GM12875 (cell line): ENCODE data around the gene SMS.
"Not testable (repeated sequence)": the region's sequence is repeated elsewhere in the genome, so short reads cannot be mapped to it uniquely, and the experiment has no call there.

Experiments used
- H3K4me3 ChIP-seq: one replicate; pipeline ENCODE4 v1.5.1; 2011; ENCODE audit warnings: low read depth, low read length, control low read depth
- TF ChIP-seq, protein P1 (sequence below): IDR thresholded peaks from 2 replicates; pipeline ENCODE4 v1.5.1; 2011; ENCODE audit warnings: low read depth, mild to moderate bottlenecking, control low read depth, inconsistent platforms, low read length, moderate library complexity, borderline replicate concordance; ENCODE audit not compliant: insufficient read depth

SMS gene

GRCh38 chrX:21939906-21940305 lies 603 bp upstream of the SMS start:
- TF ChIP-seq, protein P1, sequence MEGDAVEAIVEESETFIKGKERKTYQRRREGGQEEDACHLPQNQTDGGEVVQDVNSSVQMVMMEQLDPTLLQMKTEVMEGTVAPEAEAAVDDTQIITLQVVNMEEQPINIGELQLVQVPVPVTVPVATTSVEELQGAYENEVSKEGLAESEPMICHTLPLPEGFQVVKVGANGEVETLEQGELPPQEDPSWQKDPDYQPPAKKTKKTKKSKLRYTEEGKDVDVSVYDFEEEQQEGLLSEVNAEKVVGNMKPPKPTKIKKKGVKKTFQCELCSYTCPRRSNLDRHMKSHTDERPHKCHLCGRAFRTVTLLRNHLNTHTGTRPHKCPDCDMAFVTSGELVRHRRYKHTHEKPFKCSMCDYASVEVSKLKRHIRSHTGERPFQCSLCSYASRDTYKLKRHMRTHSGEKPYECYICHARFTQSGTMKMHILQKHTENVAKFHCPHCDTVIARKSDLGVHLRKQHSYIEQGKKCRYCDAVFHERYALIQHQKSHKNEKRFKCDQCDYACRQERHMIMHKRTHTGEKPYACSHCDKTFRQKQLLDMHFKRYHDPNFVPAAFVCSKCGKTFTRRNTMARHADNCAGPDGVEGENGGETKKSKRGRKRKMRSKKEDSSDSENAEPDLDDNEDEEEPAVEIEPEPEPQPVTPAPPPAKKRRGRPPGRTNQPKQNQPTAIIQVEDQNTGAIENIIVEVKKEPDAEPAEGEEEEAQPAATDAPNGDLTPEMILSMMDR: no peak
- H3K4me3 ChIP-seq: no peak overlapping the region

DNA sequence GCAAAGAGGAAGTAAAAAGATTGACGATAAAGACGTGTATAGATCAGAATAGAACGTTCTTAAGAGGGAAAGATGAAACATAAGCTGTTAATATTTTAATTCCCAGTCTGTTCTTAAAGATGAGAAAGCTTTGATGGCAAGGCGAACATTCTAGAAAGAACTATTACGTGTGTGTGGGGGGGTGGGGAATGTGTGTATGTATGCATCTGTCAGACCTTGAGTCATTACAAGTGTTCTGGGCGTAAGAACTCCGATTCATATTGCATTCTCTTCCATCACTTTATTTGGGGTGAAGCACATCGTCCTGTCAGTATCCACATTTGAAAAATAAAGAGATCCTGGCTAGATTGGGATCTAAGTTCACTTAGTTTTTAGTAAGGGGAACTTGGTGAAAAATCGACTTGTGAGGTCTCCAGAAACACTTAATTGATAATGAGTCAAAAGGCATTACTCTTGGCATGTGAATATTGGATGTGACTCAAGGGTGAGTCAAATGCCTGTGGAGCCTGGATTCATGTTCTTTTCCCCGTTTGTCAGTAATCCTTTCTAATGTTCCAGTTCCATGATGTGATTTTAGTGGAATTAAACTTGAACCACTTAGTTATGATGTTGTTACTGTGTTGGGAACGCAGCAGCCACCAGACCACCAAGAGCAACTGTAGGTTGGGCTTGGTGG lies 3.1 kb downstream of the SMS start:
- TF ChIP-seq, protein P1: no peak
- H3K4me3 ChIP-seq: no peak overlapping the region

- TF ChIP-seq, protein P1: no peak
- H3K4me3 ChIP-seq: no peak overlapping the region
Measured at GRCh38 chrX:21944136-21944615, 3.7 kb downstream of the SMS start.

- TF ChIP-seq, protein P1: no peak
- H3K4me3 ChIP-seq: no peak overlapping the region
Measured at GRCh38 chrX:21946925-21947641, 6.6 kb downstream of the SMS start.

- TF ChIP-seq, protein P1: no peak
- H3K4me3 ChIP-seq: no peak overlapping the region
Measured at GRCh38 chrX:21947671-21948070, 7.2 kb downstream of the SMS start.

GRCh38 chrX:21948897-21949578 lies 8.5 kb downstream of the SMS start:
- TF ChIP-seq, protein P1: no peak
- H3K4me3 ChIP-seq: no peak overlapping the region

DNA sequence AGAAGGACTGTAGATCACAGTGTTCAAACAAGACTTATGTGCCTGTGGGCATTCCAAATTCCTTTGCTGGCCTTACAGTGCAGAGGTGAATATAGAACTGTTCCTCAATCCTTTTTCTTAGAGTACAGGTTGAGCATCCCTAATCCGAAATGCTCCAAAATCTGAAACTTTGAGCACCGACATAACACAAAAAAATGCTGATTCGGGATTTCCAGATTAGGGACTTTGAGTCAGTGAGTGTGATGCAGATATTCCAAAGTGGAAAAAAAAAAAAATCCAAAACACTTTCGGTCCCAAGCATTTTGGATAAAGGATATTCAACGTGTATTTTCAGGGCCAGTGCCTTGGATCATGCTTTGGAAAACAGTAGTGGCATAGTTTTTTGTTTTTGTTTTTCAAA lies 9.2 kb downstream of the SMS start:
- H3K4me3 ChIP-seq: no peak overlapping the region
- TF ChIP-seq, protein P1: no peak

- H3K4me3 ChIP-seq: not testable (repeated sequence)
Measured at GRCh38 chrX:21950557-21950956, 10.0 kb downstream of the SMS start.
